ENCODE data around the gene LMLN. TPM values are rescaled to one million over a fixed set of nuclear protein-coding genes. Genes with fewer than 3 reads are reported as not detected.

Gene LMLN
- polyA plus RNA-seq, 3 donors = 0.41 to 1.3 (median 1.00) TPM

GRCh38 chr3:197955892-197956477 is 4.0 kb upstream of the LMLN start:
- intact Hi-C loops (cut with micrococcal nuclease) = no loop called here
- Histone ChIP-seq H3K27ac (ENCODE audit: low read depth in 1 of 2, low read length in 2 of 2) (peak overlapping the region in 1 of 2 donors; percentile 11), H4K20me1 (ENCODE audit: insufficient read depth, low read length) (peaks cover 56% of the 10 kb centered on the region), H3K36me3 (replicated peaks in 1 of 2; ENCODE audit: control insufficient read depth in 1 of 2, insufficient read depth in 2 of 2, low read length in 2 of 2) (peaks cover 49 to 57% of the 10 kb centered on the region in 2 donors), H3K79me2 (ENCODE audit: insufficient read depth, low read length) (peaks cover 48% of the 10 kb centered on the region), H3K4me2 (replicated peaks; ENCODE audit: extremely low read depth, low read length, poor library complexity, severe bottlenecking) (no peak overlapping the region), H2AFZ (ENCODE audit: insufficient read depth, low read depth, low read length, poor library complexity, severe bottlenecking) (no peak overlapping the region), H3K9ac (ENCODE audit: insufficient read depth, low read length, poor library complexity, severe bottlenecking) (no peak overlapping the region), H3K4me3 (replicated peaks in 1 of 3; ENCODE audit: low read depth in 2 of 3, low read length in 3 of 3) (no peak overlapping the region), H3K9me3 (replicated peaks in 1 of 2; ENCODE audit: control insufficient read depth in 1 of 2, insufficient read depth in 1 of 2, low read length in 2 of 2) (no peaks in the 10 kb centered on the region), H3K27me3 (ENCODE audit: control insufficient read depth in 2 of 2, insufficient read depth in 2 of 2, low read length in 2 of 2) (no peaks in the 10 kb centered on the region), H3K4me1 (ENCODE audit: control insufficient read depth in 1 of 2, insufficient read depth in 2 of 2, low read length in 2 of 2) (peaks cover 49 to 57% of the 10 kb centered on the region in 2 donors)
- H3K36me3 Mint-ChIP-seq = peaks cover 41 to 60% of the 10 kb centered on the region in 2 donors
- H3K27me3 Mint-ChIP-seq (ENCODE audit: low read depth in 3 of 3) = no peaks in the 10 kb centered on the region
- 94% methylated on average over 3 of the region's 4 CpGs for WGBS (ENCODE audit: insufficient coverage)
- peaks cover 0 to 2% (median 0%) of the 10 kb centered on the region in 7 donors for H3K9me3 Mint-ChIP-seq
- peaks cover 56% of the 10 kb centered on the region for H3K4me1 Mint-ChIP-seq
- TF ChIP-seq CTCF (IDR thresholded peaks at IDR 0.05) = no peak
- H3K27ac Mint-ChIP-seq = peak overlapping the region in 3 of 7 donors; percentile 6 to 75 (median 25)
- no peak overlapping the region for H3K4me3 Mint-ChIP-seq
- DNase-seq = no peak

- Mint-ChIP-seq H3K4me3 (no peak overlapping the region), H3K27me3 (ENCODE audit: low read depth in 3 of 3) (no peaks in the 10 kb centered on the region)
- no peak for DNase-seq
These were observed 3.4 kb upstream of the LMLN start for GRCh38 chr3:197956626-197956988.

More at GRCh38 chr3:197956626-197956988, 3.4 kb upstream of the LMLN start:
- Histone ChIP-seq H3K4me2 (replicated peaks; ENCODE audit: extremely low read depth, low read length, poor library complexity, severe bottlenecking) (peak overlapping the region; percentile 51), H3K9ac (ENCODE audit: insufficient read depth, low read length, poor library complexity, severe bottlenecking) (peak overlapping the region; percentile 17), H3K79me2 (ENCODE audit: insufficient read depth, low read length) (peaks cover 42% of the 10 kb centered on the region), H3K4me3 (replicated peaks in 1 of 3; ENCODE audit: low read depth in 2 of 3, low read length in 3 of 3) (peak overlapping the region in 1 of 3 experiments; percentile 57), H3K9me3 (replicated peaks in 1 of 2; ENCODE audit: control insufficient read depth in 1 of 2, insufficient read depth in 1 of 2, low read length in 2 of 2) (no peaks in the 10 kb centered on the region), H3K27me3 (ENCODE audit: control insufficient read depth in 2 of 2, insufficient read depth in 2 of 2, low read length in 2 of 2) (no peaks in the 10 kb centered on the region), H2AFZ (ENCODE audit: insufficient read depth, low read depth, low read length, poor library complexity, severe bottlenecking) (no peak overlapping the region), H4K20me1 (ENCODE audit: insufficient read depth, low read length) (peaks cover 50% of the 10 kb centered on the region), H3K4me1 (ENCODE audit: control insufficient read depth in 1 of 2, insufficient read depth in 2 of 2, low read length in 2 of 2) (peaks cover 49 to 57% of the 10 kb centered on the region in 2 donors), H3K36me3 (replicated peaks in 1 of 2; ENCODE audit: control insufficient read depth in 1 of 2, insufficient read depth in 2 of 2, low read length in 2 of 2) (peaks cover 47 to 52% of the 10 kb centered on the region in 2 donors), H3K27ac (ENCODE audit: low read depth in 1 of 2, low read length in 2 of 2) (peak overlapping the region; percentile 9 to 74)
- WGBS (ENCODE audit: insufficient coverage) = no CpG with 5 or more reads among the region's 2 CpGs
- intact Hi-C loops (cut with micrococcal nuclease) = no loop called here
- Mint-ChIP-seq H3K4me1 (peaks cover 56% of the 10 kb centered on the region), H3K27ac (peak overlapping the region in 6 of 7 donors; percentile 77 to 93 (median 86)), H3K36me3 (peaks cover 41 to 53% of the 10 kb centered on the region in 2 donors), H3K9me3 (peaks cover 0 to 2% (median 0%) of the 10 kb centered on the region in 7 donors)
- no peak for TF ChIP-seq CTCF (IDR thresholded peaks at IDR 0.05)
